ENCODE data around the gene ERICH6B.

- no peak for TF ChIP-seq REST (IDR thresholded peaks at IDR 0.05; ENCODE audit: insufficient replicate concordance, low read depth)
- TF ChIP-seq CTCF (IDR thresholded peaks at IDR 0.05; ENCODE audit: insufficient read depth, low read length): no peak
Observed at GRCh38 chr13:45587897-45588296, 27.6 kb downstream of the ERICH6B start.
